HG02840 (cell line): ENCODE measurements around the gene SSBP2.

Experiments used
- ATAC-seq: cut with Tn5 transposase; IDR thresholded peaks from one replicate; pipeline ENCODE4 v1.9.1; 2021; ENCODE audit warnings: mild to moderate bottlenecking, moderate library complexity, moderate number of reproducible peaks; ENCODE audit not compliant: unreplicated experiment, low FRiP score

SSBP2 gene

DNA sequence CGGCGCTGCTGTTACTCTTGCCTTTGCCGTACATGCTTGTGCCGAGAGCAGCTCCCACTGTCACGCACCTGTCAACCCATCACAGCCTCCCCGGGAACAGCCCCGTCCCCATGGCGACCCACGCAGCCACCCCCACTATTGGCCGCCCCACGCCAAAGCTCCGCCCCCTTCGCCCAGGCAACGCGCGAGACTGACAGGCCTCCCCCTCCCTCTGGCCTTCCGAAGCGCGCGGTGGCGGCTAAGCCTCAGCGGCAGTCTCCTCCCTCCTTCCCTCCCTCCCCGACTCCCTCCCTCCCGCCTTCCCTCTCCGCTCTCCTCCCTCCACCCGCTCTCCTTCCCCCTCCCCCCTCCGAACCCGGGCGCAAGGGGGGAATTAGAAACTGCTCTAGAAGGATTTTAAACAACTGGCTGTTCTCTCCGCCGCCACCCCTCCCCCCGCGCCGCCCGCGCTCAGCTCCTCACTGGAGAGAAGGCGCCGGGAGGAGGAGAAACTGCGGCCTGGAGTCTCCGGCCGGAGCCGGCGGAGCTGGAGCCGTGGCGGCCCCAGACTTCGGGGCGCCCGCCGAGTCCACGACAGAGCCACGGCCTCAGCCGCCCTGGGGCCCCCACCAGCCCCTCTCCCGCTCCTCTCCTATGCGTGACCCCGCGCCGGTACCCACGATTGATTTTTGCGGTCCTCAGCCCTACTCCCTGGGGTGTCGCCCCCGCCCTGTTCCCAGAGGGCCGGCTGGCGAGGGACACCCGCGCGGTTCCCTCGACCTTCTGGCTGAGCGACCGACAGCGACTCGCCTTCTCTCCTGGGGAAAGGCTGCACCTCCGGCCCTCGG lies at the start of gene SSBP2:
SSBP2 (minus strand) TSS at position 89 of the 827 bp plus-strand sequence; CDS start at position 34, 55 bp downstream.
- peak; percentile 63 for ATAC-seq

DNA sequence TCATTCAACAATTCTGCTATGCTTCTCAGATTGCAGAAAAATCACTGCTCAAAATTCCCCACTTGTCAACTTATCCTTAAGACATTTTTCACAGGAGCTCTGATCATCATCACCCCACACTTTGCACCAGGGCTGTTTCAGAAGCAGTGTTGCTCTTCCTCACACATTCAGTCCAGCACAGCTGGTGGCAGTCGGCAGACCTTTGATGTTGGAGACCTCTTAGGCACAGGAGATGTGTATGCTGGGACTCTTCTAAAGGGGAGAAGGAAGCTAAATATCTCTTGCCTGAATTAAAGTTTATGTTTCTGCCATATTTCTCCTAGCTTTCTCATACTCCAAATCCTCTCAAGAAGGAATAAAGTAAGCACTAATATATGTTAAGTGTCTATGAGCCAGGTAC lies 44.8 kb upstream of the SSBP2 start:
- ATAC-seq = no peak

DNA sequence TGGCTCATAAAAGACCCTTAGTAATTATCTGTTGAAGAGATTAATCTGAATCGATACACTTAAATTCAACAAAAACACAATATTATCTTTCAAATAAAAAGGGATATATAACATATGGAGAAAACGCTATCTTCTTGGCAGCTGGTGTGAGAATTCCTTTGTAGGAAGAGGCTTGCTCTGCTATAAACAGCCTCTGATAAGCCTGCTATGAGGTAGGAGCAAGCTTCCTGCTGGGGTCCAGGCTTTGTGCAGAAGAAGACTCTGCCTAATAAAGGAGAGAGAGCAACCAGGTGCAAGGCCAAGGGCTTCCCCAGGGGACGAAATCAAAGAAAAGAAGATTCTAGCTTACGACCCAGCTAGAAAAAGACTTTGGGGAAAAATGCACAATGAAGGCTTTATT lies 43.3 kb upstream of the SSBP2 start:
- no peak for ATAC-seq

DNA sequence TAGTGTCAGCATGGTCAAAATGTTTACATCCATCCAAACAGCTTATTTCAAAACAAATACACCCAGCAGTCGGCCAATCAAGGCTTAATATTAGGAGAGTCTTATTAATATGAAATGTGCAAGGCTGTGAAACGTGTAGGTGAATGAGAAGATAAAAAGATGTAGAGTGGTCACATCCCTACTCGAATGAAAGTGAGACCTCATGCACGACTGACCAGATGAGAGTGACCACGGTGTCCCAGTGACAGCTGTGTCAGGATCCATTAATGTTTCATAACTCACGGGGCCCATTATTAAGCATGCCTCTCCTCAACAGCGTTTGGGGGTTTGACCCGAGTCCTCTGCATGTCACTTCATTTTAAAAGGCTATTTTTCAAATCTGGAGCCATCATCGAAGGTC lies 39.4 kb upstream of the SSBP2 start:
- ATAC-seq = no peak

DNA sequence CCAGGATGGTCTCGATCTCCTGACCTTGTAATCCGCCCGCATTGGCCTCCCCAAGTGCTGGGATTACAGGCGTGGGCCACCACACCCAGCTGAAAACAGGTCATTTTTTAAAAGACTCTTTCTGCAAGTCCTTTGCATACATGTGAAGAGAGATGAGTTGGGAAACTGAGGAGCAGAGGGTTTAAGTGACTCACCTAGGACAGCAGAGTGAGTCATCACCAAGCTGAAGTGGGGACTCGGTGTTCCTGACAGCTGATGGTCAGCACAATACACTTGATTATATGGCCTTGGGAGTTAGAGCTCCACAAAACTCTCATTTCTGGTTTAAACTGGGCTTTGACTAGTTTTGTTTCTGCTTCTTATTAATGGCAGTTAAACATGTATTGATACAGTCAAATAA lies 38.1 kb upstream of the SSBP2 start:
- ATAC-seq = no peak

DNA sequence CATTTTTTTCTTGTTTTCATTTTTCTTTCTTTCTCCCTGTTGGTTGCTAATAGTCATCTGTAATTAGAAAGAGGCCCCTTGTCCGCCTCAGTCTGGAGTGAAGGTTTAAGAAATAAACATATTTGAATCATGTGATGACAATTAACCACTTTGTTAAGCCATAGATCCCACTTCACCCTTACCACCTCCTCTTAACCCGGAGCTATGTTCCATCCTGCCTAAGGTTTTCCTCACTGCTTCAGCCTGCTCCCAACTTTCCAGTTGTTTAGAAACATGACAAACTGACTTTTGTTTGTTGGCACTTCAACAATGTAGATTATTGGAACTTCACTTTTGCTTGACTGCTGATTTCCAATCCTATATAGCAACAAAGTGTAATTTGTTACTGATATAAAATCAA lies 37.4 kb upstream of the SSBP2 start:
- no peak for ATAC-seq

DNA sequence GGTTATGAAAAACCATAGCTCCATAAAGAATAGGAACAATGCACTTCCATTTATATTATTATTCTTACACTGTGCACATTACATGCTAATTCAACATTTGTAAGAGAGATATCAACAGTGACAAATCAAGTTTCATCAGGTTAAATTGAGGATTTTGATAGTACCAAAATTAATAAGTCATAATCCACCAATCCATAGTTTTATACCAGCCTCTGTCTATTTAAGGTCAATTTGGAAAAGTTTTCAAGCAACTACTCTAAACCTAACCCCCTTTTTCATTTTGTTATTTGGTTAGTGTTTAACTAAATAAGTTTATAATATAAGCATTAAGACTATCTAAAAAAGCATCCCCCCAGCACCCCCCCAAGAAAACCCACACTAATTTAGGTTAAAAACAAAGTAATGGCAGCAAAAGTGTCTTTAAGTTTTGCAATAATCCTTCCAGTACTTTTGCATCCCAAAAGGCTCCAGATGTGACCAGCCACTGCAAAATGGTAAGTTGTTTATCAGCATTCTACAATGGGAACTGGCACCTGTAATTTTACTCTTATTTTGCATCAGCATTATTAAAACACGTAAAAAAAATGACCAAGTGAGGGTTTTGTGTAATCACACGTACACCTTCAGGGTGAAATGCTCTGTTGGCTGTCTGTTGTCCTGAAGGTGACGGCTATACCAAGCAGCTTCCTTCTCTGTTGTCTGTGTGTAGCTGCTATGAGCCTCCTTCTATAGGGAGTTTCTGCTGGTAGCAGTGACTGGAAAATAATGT lies 36.8 kb upstream of the SSBP2 start:
- no peak for ATAC-seq

DNA sequence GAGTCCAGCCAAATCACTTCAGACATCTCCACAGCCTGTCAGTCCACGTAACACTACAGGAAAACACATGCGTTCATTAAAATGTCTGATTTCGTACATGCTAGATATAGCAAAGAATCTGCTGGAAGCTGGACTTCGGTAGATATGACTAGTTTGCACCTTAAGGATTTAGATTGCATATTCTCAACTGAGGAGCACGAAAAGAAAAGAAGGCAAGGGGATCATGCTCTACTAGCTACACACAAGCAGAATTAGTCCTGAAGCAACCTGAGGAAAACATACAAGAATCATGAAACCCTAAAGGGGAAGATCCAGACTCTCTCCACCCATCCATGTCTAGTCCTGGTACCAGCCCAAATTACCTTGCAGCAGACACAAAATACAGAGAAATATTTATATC lies 36.1 kb upstream of the SSBP2 start:
- ATAC-seq = no peak

DNA sequence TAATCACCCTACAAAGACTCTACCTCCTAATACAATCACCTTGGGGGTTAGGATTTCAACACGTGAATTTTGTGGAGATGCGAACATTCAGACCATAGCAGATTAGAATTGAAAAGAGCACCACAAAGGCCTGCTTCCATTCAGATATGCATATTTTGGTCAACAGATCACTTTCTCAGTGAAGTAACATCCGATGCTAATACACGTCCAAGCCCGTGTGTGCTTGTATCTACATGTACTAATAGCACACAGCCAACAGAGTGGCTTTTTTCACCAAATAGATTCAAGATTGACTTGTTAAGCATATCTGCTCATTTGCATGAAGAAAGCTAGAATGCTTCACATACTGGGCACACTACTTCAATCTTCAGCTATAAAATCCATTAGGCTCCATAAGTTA lies 35.6 kb upstream of the SSBP2 start:
- no peak for ATAC-seq

DNA sequence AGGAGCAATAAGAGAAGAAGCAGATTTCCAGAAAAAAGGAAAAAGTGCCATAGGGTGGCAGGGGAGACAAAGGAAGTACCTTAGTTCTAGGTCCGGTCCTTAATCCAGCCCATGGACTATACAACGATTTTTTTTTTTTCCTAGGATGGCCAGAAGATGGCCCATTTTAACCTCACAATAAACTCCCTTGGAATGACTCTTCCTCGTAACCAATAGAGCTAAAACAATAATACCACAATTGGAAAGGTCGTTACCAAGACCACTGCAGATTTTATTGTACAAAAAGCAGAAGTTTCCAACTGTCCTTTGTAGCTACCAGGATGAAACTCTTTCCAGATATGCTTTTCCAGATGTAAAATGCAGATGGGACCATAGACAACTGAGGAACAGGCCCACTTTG lies 34.4 kb upstream of the SSBP2 start:
- ATAC-seq = no peak

DNA sequence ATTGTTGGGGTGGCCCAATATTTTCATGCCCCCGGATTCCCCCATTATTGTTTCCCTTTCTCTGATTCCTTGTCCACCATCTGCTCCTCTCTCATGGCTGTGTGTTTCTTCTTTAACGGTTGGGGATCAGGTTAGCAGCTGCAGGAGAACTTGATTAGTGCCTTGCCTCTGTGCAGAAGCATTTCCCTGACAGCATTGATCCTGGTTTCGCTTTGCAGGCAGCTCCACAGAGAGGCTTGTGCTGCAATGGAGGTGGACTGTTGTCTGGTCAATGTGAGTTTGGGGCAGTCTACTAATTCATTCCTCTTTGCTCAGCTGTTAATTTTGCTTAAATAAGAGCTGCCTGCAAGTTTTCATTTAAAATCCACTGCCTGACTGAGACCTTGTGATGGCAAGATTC lies 32.5 kb upstream of the SSBP2 start:
- no peak for ATAC-seq

DNA sequence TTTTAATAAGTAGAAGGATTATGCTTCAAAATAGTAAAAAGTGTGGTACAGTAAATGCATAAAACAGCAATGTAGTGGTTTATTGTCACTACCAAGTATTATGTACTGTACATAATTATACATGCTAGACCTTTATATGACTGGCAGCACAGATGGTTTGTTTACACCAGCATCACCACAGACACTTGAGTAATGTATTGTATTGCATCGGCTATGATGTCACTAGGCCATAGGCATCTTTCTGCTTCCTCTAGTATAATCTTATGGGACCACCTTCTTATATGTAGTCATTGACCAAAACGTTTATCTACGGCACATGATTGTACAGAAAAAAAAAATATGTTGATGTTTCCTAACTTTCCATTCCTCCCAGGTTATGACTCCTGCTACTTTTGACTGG lies 31.9 kb upstream of the SSBP2 start:
- ATAC-seq = no peak

DNA sequence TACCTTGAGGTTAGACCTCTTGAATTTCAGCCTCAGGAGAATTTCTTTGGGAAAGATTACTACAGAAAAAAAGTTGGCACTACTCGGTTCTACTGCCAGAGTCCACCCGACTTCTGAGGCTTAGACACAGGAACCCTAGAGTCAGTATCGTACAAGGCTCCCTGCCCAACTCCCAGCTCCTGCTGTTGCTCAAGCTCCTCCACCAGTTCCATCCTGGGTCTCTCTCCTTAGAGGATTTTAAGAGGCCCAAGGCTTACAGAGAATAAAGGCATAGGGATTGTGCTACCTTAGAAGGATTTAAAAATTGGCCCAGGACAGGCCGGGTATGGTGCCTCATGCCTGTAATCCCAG lies 29.0 kb upstream of the SSBP2 start:
- no peak for ATAC-seq

DNA sequence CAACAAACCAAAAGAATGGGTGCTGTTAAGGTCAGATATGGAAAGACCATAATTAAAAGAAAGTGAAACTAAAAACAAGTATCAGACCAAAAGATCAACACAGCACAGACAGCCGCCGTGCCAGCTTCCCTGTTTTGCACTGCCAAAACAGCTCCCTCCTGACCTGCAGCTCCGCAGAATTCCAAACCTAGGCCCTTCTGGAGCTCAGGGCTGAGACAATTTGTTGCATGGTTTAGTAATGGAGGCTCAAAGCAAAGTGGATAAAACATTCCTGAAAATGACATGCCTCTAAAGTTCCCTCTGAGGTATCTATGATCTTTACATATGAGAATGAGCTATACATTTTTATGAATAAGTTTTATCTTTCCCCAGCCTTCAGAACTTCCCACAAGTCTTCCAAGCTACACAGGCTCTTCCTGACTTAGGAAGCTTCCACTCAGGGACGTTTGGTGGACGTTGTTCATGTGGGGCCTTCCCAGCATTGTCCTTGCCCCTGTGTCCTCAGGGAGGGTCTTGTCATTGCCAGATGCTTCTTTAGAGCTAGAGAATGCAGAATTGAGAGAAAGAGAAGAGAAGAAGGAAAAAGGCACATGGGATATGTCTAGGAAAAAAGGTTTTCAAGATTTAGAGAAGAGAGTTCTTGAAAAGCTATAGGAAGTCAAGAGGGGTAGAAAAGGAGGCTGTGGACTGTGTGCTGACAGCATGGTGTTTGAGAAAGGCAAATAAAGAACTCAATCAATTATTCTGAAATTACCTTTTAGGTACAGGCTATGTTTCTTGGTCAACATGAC lies 28.4 kb upstream of the SSBP2 start:
- ATAC-seq = peak; percentile 91

DNA sequence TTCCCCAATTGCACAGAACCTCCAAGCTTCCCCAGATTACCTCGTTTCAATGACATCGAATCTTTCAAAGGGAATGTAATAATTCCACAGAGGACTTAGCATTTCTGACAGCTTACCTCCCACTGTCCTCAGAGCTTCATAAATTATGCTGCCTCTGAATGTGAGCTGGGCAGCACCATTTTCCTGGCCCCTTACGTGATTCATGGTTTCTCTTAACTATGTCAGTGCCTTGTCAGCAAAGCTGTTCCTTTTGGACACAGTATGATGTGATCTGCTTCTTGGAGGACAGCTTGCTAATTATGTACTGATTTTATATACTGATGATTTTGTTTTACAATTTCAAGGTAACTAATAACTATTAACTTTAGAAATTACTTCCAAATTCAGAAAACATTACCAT lies 27.7 kb upstream of the SSBP2 start:
- peak; percentile 33 for ATAC-seq

DNA sequence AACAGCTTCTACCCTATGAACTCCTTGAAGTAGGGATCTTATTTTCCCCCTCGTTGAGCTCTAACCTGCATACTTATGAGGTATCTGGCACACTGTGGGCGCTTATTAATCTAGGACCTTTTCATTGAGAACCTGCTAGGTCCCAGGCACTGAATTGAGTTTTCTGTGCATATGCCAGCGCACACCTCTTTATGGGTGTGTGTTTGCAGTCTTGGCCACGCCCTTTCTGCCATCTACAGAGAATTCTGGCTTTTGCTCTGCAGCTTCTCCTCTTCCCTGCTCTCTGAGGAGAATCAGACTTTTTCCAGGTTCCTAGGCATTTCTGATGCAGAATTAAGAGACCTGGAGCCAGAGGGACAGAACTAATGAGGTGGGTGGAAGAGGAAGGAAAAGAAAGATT lies 25.4 kb upstream of the SSBP2 start:
- ATAC-seq = no peak

DNA sequence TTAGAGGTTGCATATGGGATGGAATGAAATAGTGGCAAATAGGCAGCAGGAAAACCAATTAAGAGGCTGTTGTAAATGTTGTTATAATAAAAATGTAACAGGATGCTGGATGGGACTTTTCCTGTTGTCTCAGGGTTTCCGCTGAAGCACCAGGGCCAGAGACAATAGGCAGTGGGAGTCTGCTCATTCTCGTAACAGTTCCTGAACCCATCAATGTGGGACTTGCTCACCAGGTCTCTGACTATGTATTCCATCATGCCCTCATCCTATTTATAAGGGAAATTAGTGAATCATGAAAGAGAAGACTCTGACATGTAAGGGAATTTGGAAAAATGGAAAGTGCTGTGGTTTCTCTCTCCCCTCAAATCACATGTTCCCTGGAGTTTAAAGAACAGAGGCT lies 23.5 kb upstream of the SSBP2 start:
- no peak for ATAC-seq

DNA sequence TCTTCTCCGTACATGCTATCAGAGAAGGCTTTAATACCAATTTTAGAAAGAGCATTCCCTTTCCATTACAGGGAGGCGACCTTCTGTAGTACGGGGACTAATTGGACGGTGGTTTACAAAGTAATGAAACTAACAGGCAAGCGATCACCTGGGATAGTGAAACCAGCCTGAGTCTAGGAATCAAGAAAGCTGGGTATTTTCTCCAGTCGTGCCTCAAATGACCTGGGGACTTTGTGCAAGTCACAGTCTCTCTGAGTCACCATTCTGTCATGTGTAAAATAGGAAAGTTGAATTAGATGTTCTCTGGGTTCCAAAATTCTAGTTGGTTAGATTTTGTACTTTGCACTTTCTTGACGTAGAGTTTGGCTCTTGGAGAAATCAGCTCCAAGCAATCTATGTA lies 22.7 kb upstream of the SSBP2 start:
- ATAC-seq = no peak

DNA sequence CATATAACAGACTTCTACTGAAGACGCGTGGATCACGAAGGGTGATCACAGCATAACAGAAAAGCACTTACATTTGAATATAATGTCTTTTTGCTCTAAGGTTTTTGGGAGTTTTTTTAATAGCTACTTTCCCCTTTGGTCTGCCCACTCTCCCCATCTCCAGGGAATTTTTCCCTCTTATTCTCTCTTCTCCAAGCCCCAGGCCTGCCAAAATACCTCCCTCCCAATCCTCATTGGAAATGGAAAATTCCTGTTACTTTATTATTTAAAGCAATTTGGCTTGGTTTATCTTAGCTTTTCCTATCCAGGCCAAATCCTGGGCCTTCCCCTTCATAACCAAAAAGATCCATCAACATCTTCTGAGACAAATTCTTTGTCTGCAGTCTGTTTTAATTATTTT lies 22.3 kb upstream of the SSBP2 start:
- ATAC-seq = no peak

DNA sequence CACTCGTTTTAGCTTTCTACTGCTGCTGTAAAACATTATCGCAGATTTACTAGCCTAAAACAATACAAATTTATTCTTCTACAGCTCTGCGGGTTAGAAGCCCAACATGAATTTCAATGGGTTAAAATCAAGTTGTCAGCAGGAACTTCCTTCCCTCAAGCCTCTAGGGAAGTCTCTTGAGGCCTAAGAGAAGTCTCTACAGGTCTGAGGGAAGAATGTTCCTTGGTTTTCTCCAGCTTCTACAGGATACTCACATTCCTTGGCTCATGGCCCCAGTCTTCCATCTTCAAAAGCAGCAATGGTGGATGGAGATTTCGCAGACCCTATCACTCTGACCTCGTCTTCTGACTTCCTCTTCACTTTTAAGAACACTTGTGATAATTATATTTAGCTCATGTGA lies 21.6 kb upstream of the SSBP2 start:
- ATAC-seq = no peak

DNA sequence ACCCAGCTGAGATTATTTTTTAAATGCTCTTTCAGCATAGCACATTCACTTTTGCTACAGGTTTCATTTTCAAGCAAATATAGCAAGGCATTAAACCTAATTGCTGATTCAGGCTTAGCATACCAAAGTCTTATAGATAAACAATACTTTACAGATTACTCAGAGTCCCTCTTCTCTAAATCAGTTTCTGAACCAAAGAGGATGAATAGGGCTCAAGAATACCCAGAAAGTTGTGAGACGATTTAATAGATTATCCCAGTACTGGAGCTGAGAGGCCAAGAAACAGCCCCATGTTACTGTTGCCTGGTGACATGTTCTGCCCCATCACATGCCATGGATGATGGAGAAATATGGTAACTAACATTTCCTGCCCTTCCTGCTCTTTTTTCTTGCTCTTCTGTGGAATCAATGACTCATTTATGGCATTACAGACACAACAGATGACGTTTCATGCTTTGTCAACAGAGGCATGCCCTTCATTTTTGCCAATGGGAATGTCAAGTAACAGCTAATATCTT lies 18.1 kb upstream of the SSBP2 start:
- ATAC-seq = no peak
